ENCODE data around the gene IDS.
"Not testable (repeated sequence)": the region's sequence is repeated elsewhere in the genome, so short reads cannot be mapped to it uniquely, and the experiment has no call there.

IDS gene

GRCh38 chrX:149527705-149528104 is 22.6 kb upstream of the IDS start:
- DNase-seq = peak; percentile 33

GRCh38 chrX:149526318-149527033 is 21.4 kb upstream of the IDS start:
- DNase-seq = not testable (repeated sequence)

- not testable (repeated sequence) for DNase-seq
Measured at GRCh38 chrX:149525903-149526302, 20.8 kb upstream of the IDS start.

DNA sequence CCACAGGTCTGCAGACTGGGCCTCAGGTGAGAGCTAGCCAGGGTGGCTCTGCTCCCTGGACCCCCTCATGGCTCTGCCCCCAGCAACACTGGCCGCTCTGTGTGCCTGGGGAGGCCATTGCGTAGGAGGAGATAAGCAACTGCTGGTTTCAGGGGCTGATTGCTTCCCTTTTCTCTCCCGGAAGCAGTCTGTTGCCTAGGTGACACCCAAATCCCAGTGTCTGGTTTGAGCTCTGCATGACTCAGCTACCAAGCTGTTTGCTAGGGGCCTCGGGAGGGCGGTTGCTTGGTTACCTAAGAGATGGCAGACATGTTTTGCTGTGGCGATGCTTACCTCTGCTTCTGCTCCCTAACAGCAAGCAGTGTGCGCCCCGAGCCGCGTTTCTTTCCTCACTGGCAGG is 20.3 kb upstream of the IDS start:
- DNase-seq = peak; percentile 67

DNA sequence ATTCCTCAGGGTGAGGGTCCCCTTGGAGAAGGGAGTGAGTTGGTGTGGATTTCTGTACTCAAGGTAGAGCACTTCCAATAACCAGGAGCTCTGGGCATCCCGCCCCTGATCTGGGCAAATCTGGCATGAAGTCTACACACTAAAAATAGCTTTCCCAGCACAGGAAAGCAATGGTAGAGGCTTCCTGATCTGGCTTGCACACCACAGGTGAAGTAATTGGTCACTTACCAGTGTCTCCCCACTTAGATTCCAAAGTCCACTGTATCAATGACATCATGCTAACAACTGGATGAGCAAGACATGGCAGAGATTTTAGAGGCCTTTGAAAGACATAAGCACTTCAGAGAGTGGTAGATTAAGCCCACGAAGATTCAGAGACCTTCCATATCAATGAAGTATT is 17.8 kb upstream of the IDS start:
- DNase-seq = no peak

DNA sequence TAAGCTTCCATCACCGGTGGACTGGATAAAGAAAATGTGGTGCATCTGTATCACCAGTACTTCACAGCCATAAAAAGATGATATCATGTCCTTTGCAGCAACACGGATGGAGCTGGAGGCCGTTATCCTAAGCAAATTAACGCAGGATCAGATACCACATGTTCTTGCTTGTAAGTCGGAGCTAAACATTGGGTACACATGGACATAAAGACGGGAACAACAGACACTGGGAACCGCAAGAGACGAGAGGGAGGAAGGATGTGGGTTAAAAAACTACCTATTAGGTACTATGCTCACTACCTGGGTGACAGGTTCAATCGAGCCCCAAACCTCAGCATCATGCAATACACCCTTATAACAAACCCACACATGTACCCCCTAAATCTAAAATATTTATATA is 16.3 kb upstream of the IDS start:
- no peak for DNase-seq

- DNase-seq = not testable (repeated sequence)
Measured at GRCh38 chrX:149520636-149521277, 15.7 kb upstream of the IDS start.

GRCh38 chrX:149518236-149518635 is 13.1 kb upstream of the IDS start:
- DNase-seq = no peak

- no peak for DNase-seq
Measured at GRCh38 chrX:149517308-149517707, 12.2 kb upstream of the IDS start.

DNA sequence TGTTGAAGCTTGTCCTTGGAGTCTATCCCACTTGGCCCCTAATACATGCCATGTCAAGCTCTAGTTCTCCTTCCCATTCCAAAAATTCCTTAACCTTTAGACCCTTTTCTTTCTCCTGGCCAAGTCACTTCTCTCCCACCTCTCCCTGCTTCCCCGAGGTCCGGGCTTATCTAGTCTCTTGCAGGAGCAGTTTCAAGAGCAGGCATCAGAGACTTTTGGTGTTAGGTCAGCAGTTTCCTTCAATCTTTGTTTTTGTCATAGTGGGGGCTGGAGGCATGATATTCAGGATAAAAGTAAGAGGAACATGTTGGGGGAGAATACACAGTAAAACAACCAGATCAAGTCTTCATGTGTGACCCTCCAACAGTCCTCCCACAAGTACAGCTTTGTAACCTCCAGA is 11.5 kb upstream of the IDS start:
- no peak for DNase-seq

DNA sequence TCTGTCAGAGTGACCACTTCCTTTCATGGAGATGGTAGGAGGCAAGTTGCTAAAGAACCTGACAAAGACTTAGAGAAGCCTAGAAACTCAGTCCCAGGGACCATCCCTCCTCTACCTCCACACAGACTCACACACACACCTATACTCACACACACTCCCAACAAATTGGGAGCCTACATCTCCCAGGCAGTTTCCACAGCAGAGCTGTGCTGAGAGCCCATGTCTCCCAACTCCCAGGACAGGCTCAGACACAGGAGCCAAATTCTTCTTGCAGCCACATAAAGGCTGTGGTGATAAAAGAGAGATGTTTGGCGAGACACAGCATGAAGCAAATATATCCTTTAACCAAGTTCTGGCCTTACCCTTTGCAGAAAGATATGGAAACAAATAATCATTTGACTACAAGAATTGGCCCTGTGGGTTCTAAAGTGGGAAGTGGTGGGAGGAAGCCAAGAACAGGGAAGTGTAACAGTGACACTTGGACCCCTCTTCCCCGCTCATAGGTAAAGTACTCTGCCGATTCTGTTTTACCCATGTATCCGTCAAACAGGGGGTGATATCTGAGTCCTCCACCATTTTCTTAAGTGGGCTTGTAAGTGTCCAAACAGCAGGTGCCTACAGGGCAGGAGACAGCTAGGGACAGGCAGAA is 11.0 kb upstream of the IDS start:
- DNase-seq = no peak

GRCh38 chrX:149513825-149514428 is 8.8 kb upstream of the IDS start:
- DNase-seq = no peak

GRCh38 chrX:149512225-149512885 is 7.2 kb upstream of the IDS start:
- peak; percentile 64 for DNase-seq

DNA sequence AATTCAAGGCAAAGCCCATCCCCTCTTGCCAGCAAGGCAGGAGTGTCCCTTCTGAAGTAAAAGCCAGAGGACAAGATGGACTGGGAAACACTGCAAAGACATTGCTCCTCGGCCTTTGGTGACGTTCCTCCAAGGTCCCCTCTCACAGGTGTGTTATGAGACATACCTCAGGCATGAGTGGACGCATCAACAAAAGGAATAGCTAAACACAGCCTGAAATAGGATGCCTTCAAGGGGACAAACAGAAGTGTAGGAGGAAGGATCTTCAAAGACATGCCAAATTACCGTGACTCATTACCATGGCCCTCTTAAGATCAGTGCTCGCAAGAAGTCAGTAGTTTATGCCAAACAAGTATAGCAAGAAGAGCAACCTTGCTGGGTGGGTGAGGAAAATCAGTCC is 6.0 kb upstream of the IDS start:
- no peak for DNase-seq

DNA sequence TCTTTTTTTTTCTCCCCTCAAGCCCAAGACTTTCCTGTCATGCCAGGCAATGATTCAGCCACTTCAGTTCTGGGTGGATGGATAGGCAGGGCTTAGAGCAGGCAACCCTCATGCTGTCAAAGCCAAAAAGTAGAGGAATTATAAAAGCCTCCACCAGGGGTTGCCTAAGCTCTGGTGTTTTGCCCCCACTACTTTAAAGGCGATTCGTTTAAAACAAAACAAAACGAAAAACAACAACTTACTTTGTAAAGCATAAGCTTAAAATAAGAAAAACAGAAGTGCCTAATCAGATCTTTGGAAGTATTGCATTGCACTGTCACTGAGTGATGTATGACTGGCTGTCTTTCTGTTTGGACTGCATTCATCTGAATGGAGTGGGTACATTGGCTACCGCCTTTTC is 5.3 kb upstream of the IDS start:
- no peak for DNase-seq

GRCh38 chrX:149508467-149508866 is 3.4 kb upstream of the IDS start:
- DNase-seq = no peak

DNA sequence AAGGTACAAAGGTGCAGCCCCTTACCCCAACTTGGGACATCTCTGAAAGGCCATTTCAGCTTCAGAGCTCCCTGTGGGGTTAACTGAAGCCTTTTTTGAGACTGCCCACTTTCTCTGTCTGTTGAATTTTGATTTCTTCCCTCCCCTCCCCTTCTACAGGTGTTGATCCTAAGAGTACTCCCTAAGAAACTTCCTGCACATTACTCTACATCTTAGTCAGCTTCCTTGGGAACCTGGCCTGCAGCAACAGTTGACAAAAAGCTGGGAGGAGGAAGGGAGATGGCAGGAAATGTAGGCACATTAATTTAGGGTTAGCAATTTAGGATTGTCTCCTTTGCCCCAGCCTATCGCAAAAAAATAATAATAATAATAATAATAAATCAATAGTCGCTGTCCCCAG is 1.2 kb upstream of the IDS start:
- no peak for DNase-seq

DNA sequence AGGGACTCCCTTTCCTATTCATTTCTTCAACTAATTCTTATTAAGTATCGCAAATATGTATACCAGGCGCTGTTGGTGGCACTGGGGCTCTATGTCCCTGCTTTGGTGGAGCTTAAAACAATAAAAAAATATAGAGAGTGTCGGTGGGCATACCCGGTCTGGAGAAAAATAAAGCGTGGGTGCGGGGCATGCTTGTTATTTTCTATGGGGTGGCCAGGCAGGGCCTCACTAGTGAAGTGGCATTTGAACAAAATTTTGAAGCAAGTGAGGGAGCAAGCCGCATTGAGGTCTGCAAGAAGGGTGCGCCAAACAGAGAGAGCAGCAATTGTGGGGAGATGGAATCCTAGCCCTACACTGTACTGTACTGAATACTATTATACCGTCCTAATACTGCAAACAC is 565 bp upstream of the IDS start:
- DNase-seq = no peak

- peak; percentile 81 for DNase-seq
Measured at GRCh38 chrX:149504226-149504914, 736 bp downstream of the IDS start.

GRCh38 chrX:149503446-149503845 is 1.7 kb downstream of the IDS start:
- DNase-seq = peak; percentile 69

DNA sequence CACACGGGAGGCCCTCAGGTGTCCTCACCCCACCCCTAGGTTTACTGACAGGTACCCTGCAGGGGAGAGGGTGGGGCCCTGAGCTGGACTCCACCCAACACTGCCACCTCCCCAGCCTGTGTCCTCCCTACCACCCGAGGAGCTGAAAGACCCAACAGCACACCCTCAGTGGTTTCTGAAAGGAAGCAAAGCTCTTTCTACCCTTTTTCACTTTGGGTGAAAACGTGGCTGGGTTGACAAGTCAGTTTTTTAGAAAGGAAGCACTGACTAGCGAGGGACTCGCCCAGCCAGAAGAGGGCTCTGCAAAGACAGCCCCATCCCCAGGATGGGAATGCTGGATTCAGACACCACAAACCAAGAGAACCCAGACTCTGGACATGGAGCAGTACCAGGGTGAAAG is 2.2 kb downstream of the IDS start:
- DNase-seq = not testable (repeated sequence)

GRCh38 chrX:149499766-149500165 is 5.3 kb downstream of the IDS start:
- no peak for DNase-seq

DNA sequence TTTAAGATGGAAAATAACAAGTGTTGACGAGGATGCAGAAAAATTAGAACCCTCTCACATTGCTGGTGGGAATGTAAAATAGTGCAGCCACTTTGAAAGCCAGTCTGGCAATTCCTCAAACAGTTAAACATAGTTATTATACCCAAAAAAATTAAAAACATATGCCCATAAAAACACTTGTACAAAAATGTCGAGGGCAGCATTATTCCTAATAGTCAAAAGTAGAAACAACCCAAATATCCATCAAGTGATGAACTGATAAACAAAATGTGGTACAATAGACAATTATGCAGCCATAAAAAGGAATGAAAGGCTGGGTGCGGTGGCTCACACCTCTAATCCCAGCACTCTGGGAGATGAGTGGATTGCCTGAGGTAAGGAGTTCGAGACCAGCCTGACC is 6.3 kb downstream of the IDS start:
- no peak for DNase-seq
